NCI-H345 treated with DMSO at 0.1 percent for 48 hours (cell line): ENCODE results near the gene JAKMIP1.
"Not testable (repeated sequence)": the region's sequence is repeated elsewhere in the genome, so short reads cannot be mapped to it uniquely, and the experiment has no call there.

Source experiments
- DNase-seq: peaks from one replicate; lab custom pipeline; 2025; ENCODE audit not compliant: unreplicated experiment; lab: John Stamatoyannopoulos, UW

JAKMIP1 gene

DNA sequence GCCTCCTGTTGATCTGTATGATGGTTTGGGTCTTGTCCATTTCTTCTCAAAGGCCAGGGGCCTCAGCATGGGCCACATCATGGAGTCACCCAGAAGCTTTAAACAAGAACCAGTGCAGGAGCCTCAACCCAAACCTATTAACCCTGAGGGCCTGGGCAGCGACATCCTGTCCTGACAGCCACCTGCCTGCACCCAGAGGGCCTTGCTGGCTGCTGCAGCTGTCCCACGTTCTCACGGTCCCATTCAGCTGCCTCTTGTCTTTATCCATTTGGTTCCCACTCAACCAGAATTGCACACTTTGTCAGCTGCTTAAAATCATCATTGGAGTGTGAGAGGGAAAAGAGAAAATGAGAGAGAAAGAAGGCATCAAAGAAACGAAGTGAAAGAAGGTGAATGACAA lies 203.7 kb downstream of the JAKMIP1 start:
- DNase-seq = no peak

DNA sequence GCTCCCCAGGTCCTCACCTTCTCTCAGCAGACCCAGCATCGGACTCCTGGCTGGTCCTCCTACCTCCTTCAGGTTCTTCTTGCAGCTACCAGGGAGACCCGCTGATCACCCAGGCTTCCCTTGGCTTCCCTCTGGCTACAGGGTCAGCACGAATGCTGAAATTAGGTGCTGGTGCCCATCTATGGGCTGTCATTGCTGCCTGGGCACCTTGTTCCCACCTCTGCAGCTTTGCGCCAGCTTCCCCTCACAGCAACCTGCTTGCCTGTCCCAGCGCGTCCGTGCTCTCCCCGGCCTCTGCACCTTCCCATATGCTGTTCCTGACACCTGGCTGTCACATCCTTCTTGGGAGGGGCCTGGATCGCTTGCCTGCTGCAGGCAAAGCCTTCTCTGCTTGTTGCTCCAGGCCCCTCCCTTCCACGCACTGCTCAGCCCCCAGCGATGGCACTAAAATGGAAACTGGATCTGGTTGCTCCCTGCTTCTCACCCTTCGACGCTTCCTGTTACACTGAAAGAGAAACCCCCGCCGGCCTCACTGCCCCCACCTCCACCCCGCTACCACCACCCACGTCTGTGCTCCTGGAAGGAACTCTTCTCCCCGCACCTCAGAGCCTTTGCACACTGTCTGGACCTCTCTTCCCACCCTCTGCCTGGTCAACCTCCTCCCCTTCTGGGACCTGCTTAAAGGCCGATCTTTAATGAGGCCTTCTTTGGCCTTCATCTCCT lies 204.3 kb downstream of the JAKMIP1 start:
- no peak for DNase-seq

DNA sequence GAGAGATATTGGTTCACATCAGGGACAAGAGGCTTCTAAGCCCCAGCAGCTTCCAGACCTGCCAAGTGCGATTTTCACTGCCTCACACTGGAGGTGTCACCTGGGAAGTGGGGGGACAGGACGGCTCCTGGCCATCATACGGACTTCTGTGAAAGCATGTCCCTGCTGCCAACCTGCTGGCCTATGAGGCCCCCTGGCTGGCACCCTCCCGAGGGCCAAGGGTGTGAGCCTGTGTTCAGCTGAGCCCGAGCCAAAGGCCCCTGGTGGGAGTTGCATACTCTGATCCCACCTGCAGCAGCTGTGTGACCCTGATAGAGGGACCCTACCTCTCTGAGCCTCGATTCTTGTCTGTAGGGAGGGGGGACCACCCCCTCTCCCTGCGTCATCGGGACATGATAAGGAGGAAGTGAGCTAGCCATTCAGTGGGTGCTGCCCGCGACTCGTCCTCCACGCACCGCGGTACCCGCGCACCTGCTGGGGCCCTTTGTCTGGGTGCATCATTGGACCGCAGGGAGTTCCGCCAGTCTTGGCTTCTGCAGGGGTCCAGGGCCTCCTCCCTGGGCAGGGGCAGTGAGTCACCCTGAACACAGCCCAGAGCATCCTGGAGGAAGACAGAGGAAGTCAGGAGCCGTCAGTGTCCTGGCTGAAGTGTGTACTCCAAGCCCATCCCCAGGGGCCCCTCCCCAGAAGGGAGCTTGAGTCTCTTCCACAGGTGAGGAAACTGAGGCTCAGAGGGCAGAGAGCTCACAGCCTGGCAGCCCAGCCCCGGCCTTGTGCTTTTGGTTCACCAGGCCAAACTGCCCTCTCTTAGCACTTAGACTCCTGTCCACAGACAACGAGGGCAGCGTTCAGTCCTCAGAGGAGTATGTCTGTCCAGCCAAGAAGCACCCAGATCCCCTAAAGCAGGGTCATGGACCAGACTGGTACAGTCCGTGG lies 206.2 kb downstream of the JAKMIP1 start:
- no peak for DNase-seq

DNA sequence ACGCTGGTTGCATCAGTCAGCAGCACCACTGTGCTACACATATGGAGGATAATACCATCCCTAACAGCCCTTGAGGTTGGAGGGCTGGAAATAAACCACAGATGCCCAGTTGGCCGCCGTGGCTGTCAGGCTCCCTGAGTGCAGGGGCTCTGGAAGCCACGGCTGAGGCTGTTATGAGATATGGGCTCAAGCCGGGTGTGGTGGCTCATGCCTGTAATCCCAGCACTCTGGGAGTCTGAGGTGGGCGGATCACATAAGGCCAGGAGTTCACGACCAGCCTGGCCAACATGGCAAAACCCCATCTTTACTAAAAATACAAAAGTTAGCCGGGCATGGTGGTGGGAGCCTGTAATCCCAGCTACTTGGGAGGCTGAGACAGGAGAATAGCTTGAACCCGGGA lies 207.0 kb downstream of the JAKMIP1 start:
- not testable (repeated sequence) for DNase-seq

GRCh38 chr4:5992828-5993321 lies 207.5 kb downstream of the JAKMIP1 start:
- DNase-seq = no peak

GRCh38 chr4:5992171-5992827 lies 208.1 kb downstream of the JAKMIP1 start:
- peak; percentile 49 for DNase-seq

- no peak for DNase-seq
Measured at GRCh38 chr4:5991405-5991804, 208.9 kb downstream of the JAKMIP1 start.

DNA sequence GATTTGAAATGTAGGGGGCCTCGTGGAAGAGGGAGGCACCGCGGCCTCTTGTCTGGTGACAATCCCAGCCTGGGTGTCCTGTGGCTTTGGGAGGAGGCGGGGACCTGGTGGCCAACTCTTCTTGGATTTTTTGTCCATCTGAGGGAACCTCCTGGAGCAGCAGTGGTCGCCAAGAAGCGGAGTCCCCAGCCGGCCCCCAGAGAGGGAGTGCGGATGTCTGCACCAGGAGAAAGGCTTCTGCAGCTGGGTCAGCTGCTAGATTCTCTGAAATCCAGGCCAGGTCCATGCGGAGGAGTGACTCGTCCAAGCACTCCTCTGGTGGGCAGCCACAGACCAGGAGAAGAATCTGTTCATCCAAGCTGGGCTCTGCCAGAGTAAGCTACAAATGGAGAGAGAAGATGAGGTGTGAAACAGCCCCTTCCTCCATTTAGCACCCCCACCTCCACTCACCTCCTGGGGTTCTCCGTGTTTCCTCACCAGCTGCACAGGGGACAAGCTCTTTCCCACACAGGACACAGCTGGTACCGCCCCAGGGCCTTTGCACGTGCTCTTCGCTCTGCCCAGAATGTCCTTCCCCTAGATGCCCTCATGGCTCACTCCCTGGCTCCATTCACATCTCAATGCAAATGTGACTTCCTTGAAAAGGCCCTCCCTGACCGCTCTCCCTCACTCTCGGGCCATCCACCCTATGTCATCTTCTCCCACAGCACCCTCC lies 209.7 kb downstream of the JAKMIP1 start:
- no peak for DNase-seq

GRCh38 chr4:5989236-5990225 lies 210.8 kb downstream of the JAKMIP1 start:
- DNase-seq = no peak

- no peak for DNase-seq
Measured at GRCh38 chr4:5988086-5988845, 212.1 kb downstream of the JAKMIP1 start.

GRCh38 chr4:5984843-5985242 lies 215.5 kb downstream of the JAKMIP1 start:
- no peak for DNase-seq

GRCh38 chr4:5982156-5982973 lies 218.0 kb downstream of the JAKMIP1 start:
- no peak for DNase-seq

DNA sequence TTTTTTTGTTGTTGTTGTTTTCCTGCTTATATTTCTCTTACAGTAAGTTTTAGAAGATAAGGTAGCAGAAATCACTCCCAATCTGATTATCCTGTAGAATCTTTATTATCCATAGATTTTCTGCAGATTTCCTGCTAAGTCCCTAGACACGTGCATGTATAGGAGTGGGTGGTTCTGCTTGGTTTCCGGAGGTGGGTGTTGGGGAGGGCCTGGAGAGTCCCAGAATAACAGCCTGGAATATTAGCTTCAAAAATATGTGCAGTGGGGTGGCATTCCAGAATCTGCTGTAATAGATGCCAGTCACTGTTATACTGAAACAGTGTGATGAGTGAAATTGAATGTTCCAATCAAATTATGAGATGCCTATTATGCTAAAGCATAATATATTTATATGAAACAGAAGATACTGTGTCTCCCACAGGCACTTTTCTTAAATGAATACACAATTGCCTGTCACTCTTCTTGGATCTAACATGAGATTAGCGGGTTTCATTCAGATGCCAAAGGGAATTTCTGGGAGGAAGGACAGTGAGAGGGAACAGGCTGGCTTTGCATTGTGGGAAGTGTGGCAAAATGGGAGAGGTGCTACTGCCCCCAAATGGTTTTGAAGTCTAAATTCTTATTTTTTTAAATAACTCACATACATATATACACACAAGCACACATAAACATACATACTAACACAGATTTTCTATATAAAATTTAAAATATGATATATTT lies 219.8 kb downstream of the JAKMIP1 start:
- DNase-seq = no peak

- no peak for DNase-seq
Measured at GRCh38 chr4:5979981-5980380, 220.4 kb downstream of the JAKMIP1 start.

- no peak for DNase-seq
Measured at GRCh38 chr4:5976921-5977320, 223.4 kb downstream of the JAKMIP1 start.

DNA sequence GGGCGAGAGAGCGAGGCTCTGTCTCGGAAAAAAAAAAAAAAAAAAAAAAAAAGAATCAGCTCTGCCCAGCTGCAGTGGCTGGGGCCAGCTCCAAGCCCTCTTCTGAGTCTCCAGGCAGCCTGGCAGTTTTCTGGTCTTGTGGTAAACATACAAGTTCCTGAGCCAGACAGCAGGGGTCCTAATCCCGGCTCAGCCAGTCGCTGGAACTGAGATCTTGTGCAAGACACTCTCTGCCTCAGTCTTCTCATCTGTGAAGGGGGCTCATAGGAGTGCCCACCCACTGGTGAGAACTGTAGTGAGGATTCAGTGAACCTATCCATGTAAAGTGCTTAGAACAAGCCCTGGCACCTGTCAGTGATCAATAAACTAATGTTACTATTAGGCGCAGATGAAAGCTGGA lies 223.9 kb downstream of the JAKMIP1 start:
- no peak for DNase-seq
